GM19351 (cell line): ENCODE data around the gene IL12RB2.
A peak's percentile ranks its signal among the peaks of the same experiment; 100 is the strongest.

ENCODE experiments used
- ATAC-seq: cut with Tn5 transposase; IDR thresholded peaks from one replicate; pipeline ENCODE4 v1.9.1; 2021; ENCODE audit warnings: mild to moderate bottlenecking, moderate library complexity; ENCODE audit not compliant: unreplicated experiment

The IL12RB2 gene

GRCh38 chr1:67313934-67314671 lies 6.4 kb downstream of the IL12RB2 start:
- no peak for ATAC-seq

- no peak for ATAC-seq
These were observed 7.0 kb downstream of the IL12RB2 start for GRCh38 chr1:67314696-67315095.

GRCh38 chr1:67316180-67316902 lies 8.7 kb downstream of the IL12RB2 start:
- no peak for ATAC-seq

- no peak for ATAC-seq
These were observed 9.2 kb downstream of the IL12RB2 start for GRCh38 chr1:67316918-67317317.

GRCh38 chr1:67317803-67318202 lies 10.1 kb downstream of the IL12RB2 start:
- peak; percentile 54 for ATAC-seq

- ATAC-seq: no peak
These were observed 14.8 kb downstream of the IL12RB2 start for GRCh38 chr1:67322442-67322841.

GRCh38 chr1:67323087-67323486 lies 15.4 kb downstream of the IL12RB2 start:
- ATAC-seq: no peak

GRCh38 chr1:67324068-67324467 lies 16.4 kb downstream of the IL12RB2 start:
- no peak for ATAC-seq

GRCh38 chr1:67327864-67328466 lies 20.3 kb downstream of the IL12RB2 start:
- ATAC-seq: no peak

- ATAC-seq: peak; percentile 90
These were observed 25.2 kb downstream of the IL12RB2 start for GRCh38 chr1:67332653-67333529.

GRCh38 chr1:67333603-67334002 lies 25.9 kb downstream of the IL12RB2 start:
- ATAC-seq: no peak

- peak; percentile 14 for ATAC-seq
These were observed 27.7 kb downstream of the IL12RB2 start for GRCh38 chr1:67335411-67335810.

GRCh38 chr1:67336157-67336556 lies 28.5 kb downstream of the IL12RB2 start:
- no peak for ATAC-seq

- no peak for ATAC-seq
These were observed 29.1 kb downstream of the IL12RB2 start for GRCh38 chr1:67336783-67337182.

GRCh38 chr1:67338642-67339041 lies 31.0 kb downstream of the IL12RB2 start:
- ATAC-seq: peak; percentile 34

- peak; percentile 36 for ATAC-seq
These were observed 32.1 kb downstream of the IL12RB2 start for GRCh38 chr1:67339623-67340343.

GRCh38 chr1:67342076-67342890 lies 34.6 kb downstream of the IL12RB2 start:
- peak; percentile 40 for ATAC-seq

GRCh38 chr1:67345556-67345955 lies 37.9 kb downstream of the IL12RB2 start:
- no peak for ATAC-seq

- ATAC-seq: no peak
These were observed 39.3 kb downstream of the IL12RB2 start for GRCh38 chr1:67346982-67347381.
